Liver (tissue), 9 donors: ENCODE data around the gene OLFML1. TPM values are rescaled to one million over a fixed set of nuclear protein-coding genes. Genes with fewer than 3 reads are reported as not detected.

Experiments
- DNase-seq: peaks from one replicate; pipeline ENCODE4 v3.0.0-alpha.2; 2017; ENCODE audit warnings: low spot score
- H3K27ac ChIP-seq, 2 donors: one replicate each; pipeline ENCODE4 v1.7.0; 2013; ENCODE audit warnings: inconsistent platforms in 2 of 2, low read length in 2 of 2, control low read depth in 1 of 2, low read depth in 1 of 2, mild to moderate bottlenecking in 1 of 2
- H3K27me3 ChIP-seq, 4 donors: one replicate each; pipeline versions ENCODE4 v1.6.1 to v1.7.0; 2013; ENCODE audit warnings: low read length in 3 of 4, inconsistent platforms in 1 of 4, mild to moderate bottlenecking in 1 of 4, moderate library complexity in 1 of 4; ENCODE audit not compliant: control insufficient read depth in 4 of 4, insufficient read depth in 4 of 4
- H3K36me3 ChIP-seq, 4 donors: one replicate each; pipeline versions ENCODE4 v1.6.1 to v1.7.0; 2013; ENCODE audit warnings: low read length in 3 of 4, mild to moderate bottlenecking in 3 of 4, low read depth in 1 of 4, moderate library complexity in 1 of 4; ENCODE audit not compliant: control insufficient read depth in 4 of 4, insufficient read depth in 3 of 4
- H3K4me1 ChIP-seq, 4 donors: one replicate each; pipeline versions ENCODE4 v1.6.1 to v1.7.0; 2013; ENCODE audit warnings: low read length in 3 of 4, mild to moderate bottlenecking in 3 of 4, moderate library complexity in 1 of 4; ENCODE audit not compliant: control insufficient read depth in 4 of 4, insufficient read depth in 4 of 4
- H3K4me3 ChIP-seq, 3 donors: one replicate each; pipeline versions ENCODE4 v1.6.1 to v1.7.0; 2013; ENCODE audit warnings: low read length in 3 of 3, control low read depth in 1 of 3, low read depth in 1 of 3, mild to moderate bottlenecking in 1 of 3
- H3K9ac ChIP-seq, 2 donors: one replicate each; pipeline ENCODE4 v1.7.0; 2013; ENCODE audit warnings: low read length in 2 of 2, mild to moderate bottlenecking in 2 of 2, moderate library complexity in 2 of 2, control low read depth in 1 of 2, low read depth in 1 of 2
- H3K9me3 ChIP-seq, 4 donors: one replicate each; pipeline versions ENCODE4 v1.6.1 to v1.7.0; 2013; ENCODE audit warnings: low read length in 3 of 4; ENCODE audit not compliant: control insufficient read depth in 4 of 4
- ATF3 ChIP-seq: IDR thresholded peaks from 2 replicates; pipeline ENCODE4 v1.6.1; 2016; ENCODE audit warnings: antibody characterized with exemption
- CTCF ChIP-seq: fragments of 150-350 bp; IDR thresholded peaks from 2 replicates; pipeline ENCODE4 v1.5.1; 2017; ENCODE audit warnings: improper control_type of control experiment, low read depth, low read length; ENCODE audit not compliant: missing input control
- EGR1 ChIP-seq, 2 donors: IDR thresholded peaks; 2 replicates each; pipeline ENCODE4 v1.6.1; 2016 to 2018; ENCODE audit warnings: antibody characterized with exemption in 2 of 2, low read depth in 2 of 2
- FOXA1 ChIP-seq: IDR thresholded peaks from 2 replicates; pipeline ENCODE4 v1.6.1; 2016; ENCODE audit warnings: antibody characterized with exemption
- FOXA2 ChIP-seq: IDR thresholded peaks from 2 replicates; pipeline ENCODE4 v1.6.1; 2016; ENCODE audit warnings: antibody characterized with exemption
- GABPA ChIP-seq, 2 donors: IDR thresholded peaks in 1 of 2; conservative IDR thresholded peaks in 1 of 2; 2 replicates each; pipeline ENCODE4 v1.6.1; 2016; ENCODE audit warnings: antibody characterized with exemption in 2 of 2, mild to moderate bottlenecking in 1 of 2, moderate library complexity in 1 of 2
- HNF4A ChIP-seq, 2 donors: conservative IDR thresholded peaks; 2 replicates each; pipeline ENCODE4 v1.6.1; 2016; ENCODE audit warnings: antibody characterized with exemption in 2 of 2, mild to moderate bottlenecking in 2 of 2
- HNF4G ChIP-seq: IDR thresholded peaks from 2 replicates; pipeline ENCODE4 v1.6.1; 2016; ENCODE audit warnings: antibody characterized with exemption
- NR2F2 ChIP-seq: IDR thresholded peaks from 2 replicates; pipeline ENCODE4 v1.6.1; 2016; ENCODE audit warnings: antibody characterized with exemption
- RAD21 ChIP-seq, 2 donors: IDR thresholded peaks; 2 replicates each; pipeline ENCODE4 v1.6.1; 2016; ENCODE audit warnings: antibody characterized with exemption in 2 of 2, mild to moderate bottlenecking in 2 of 2
- RXRA ChIP-seq, 2 donors: IDR thresholded peaks; 2 replicates each; pipeline ENCODE4 v1.6.1; 2017 to 2018; ENCODE audit warnings: antibody characterized with exemption in 2 of 2, mild to moderate bottlenecking in 1 of 2
- SP1 ChIP-seq: IDR thresholded peaks from 2 replicates; pipeline ENCODE4 v1.6.1; 2018; ENCODE audit warnings: antibody characterized with exemption, mild to moderate bottlenecking
- TAF1 ChIP-seq: conservative IDR thresholded peaks from 2 replicates; pipeline ENCODE4 v1.6.1; 2016; ENCODE audit warnings: antibody characterized with exemption, mild to moderate bottlenecking
- YY1 ChIP-seq: IDR thresholded peaks from 2 replicates; pipeline ENCODE4 v1.6.1; 2016; ENCODE audit warnings: antibody characterized with exemption, mild to moderate bottlenecking
- WGBS: extraction: QIAGEN DNeasy Blood & Tissue Kit; methylation state at CpG from one replicate; pipeline ENCODE4 v1.1.7; 2013; 5-methylcytosine and 5-hydroxymethylcytosine counted together
- polyA plus RNA-seq, 2 donors: library from polyadenylated mRNA; stranded (reverse) in 1 of 2; unstranded in 1 of 2; fragments of 200-250 nt in 1 of 2; fragments of >200 nt in 1 of 2; fragmentation: Nextera tagmentation in 1 of 2; extraction: Ambion mirVana in 1 of 2; gene quantifications; one replicate each; pipeline versions ENCODE4 v1.2.1 to v1.2.3, GENCODE V29; 2013 to 2015
- total RNA-seq, 2 donors: library from RNA; depleted of rRNA; stranded (reverse); fragments of >200 nt; gene quantifications; one replicate each; pipeline ENCODE4 v1.2.3, GENCODE V29; 2014
- TF ChIP-seq, protein P1 (sequence below): IDR thresholded peaks from 2 replicates; pipeline ENCODE4 v1.6.1; 2016; ENCODE audit warnings: antibody characterized with exemption
- donor health status: healthy.
- donor health status: healthy.
- donor health status: healthy.
- donor health status: healthy.
- donor health status: healthy.

Gene OLFML1
- total and polyA plus RNA-seq, 4 donors, result 2.8 to 4.2 (median 2.9) TPM

DNA sequence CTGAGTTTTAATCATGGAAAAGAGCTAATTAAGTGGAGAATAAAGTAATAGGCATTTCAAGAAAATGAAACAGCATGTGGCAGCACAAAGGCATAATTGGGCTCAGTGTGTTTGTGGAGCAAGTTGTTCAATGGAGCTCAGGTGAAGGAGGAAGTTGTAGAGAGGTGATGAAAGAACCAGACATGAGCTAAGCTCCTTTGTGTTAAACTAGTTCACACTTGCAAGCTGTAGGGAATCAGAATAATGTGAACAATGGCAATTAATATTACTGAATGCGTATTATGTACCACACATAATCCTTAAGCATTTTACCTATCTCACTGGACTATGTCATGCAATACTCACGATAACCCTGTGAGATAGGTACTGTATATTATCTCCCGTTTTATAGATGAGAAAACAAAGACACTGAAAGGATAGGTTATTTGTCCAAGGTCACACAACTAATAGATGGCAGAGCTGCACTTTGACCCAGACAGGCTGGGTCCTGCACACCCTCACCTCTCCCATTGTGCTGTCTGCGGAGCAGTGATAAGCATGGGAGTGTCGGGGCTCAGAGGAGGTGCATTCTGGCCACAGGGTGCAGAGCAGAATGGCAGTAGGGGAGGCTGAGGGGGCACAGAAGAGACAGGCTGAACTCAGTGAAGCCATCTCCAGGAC is 8.9 kb downstream of the OLFML1 start:
- DNase-seq, result no peak
- Histone ChIP-seq H3K27ac (no peak overlapping the region), H3K4me3 (no peak overlapping the region), H3K9ac (no peak overlapping the region), H3K27me3 (no peaks in the 10 kb centered on the region), H3K9me3 (no peaks in the 10 kb centered on the region), H3K36me3 (peaks cover 0 to 4% (median 0%) of the 10 kb centered on the region in 4 donors), H3K4me1 (no peaks in the 10 kb centered on the region)
- 70% methylated on average over 5 of the region's 5 CpGs for WGBS
- no peak for TF ChIP-seq TAF1
- peak; percentile 24 to 27 for TF ChIP-seq HNF4A (conservative IDR thresholded peaks at IDR 0.05)

GRCh38 chr11:7495882-7496551 is 10.7 kb downstream of the OLFML1 start:
- Histone ChIP-seq H3K4me1 (no peaks in the 10 kb centered on the region), H3K9me3 (no peaks in the 10 kb centered on the region), H3K9ac (no peak overlapping the region), H3K4me3 (no peak overlapping the region), H3K27me3 (no peaks in the 10 kb centered on the region), H3K36me3 (peaks cover 0 to 2% (median 0%) of the 10 kb centered on the region in 4 donors), H3K27ac (no peak overlapping the region)
- no peak for TF ChIP-seq HNF4G
- peak in 1 of 2 donors; percentile 10 for TF ChIP-seq RXRA (IDR thresholded peaks at IDR 0.05)
- 85% methylated on average over 4 of the region's 4 CpGs for WGBS
- no peak for DNase-seq

GRCh38 chr11:7498193-7498592 is 12.9 kb downstream of the OLFML1 start:
- H3K27me3 ChIP-seq, result no peaks in the 10 kb centered on the region
- WGBS, result 79% methylated on average over 4 of the region's 4 CpGs
- no peak for DNase-seq
- no peak for TF ChIP-seq FOXA1
- no peak for TF ChIP-seq HNF4A (conservative IDR thresholded peaks at IDR 0.05)
- TF ChIP-seq FOXA2, result no peak
- no peak for TF ChIP-seq CTCF
- TF ChIP-seq HNF4G, result no peak
- no peak for TF ChIP-seq YY1
- no peak for TF ChIP-seq TAF1
- no peak for TF ChIP-seq RAD21 (IDR thresholded peaks at IDR 0.05)
- TF ChIP-seq, protein P1, sequence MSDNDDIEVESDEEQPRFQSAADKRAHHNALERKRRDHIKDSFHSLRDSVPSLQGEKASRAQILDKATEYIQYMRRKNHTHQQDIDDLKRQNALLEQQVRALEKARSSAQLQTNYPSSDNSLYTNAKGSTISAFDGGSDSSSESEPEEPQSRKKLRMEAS, result no peak
- H3K4me3 ChIP-seq, result no peak overlapping the region
- no peak overlapping the region for H3K9ac ChIP-seq
- no peak overlapping the region for H3K27ac ChIP-seq
- H3K9me3 ChIP-seq, result no peaks in the 10 kb centered on the region
- no peaks in the 10 kb centered on the region for H3K4me1 ChIP-seq
- H3K36me3 ChIP-seq, result peaks cover 0 to 2% (median 0%) of the 10 kb centered on the region in 4 donors

GRCh38 chr11:7499081-7499480 is 13.8 kb downstream of the OLFML1 start:
- H3K4me1 ChIP-seq, result no peaks in the 10 kb centered on the region
- TF ChIP-seq RXRA (IDR thresholded peaks at IDR 0.05) (no peak), SP1 (no peak), RAD21 (IDR thresholded peaks at IDR 0.05) (no peak), YY1 (no peak), CTCF (no peak), TAF1 (no peak), GABPA (IDR thresholded peaks at IDR 0.05 in 1 of 2, conservative IDR thresholded peaks at IDR 0.05 in 1 of 2) (no peak), NR2F2 (no peak), HNF4G (no peak), FOXA1 (no peak), ATF3 (no peak), EGR1 (IDR thresholded peaks at IDR 0.05; ENCODE audit: low read depth in 2 of 2) (no peak), FOXA2 (no peak), HNF4A (conservative IDR thresholded peaks at IDR 0.05) (no peak)

More at GRCh38 chr11:7499081-7499480, 13.8 kb downstream of the OLFML1 start:
- Histone ChIP-seq H3K27me3 (no peaks in the 10 kb centered on the region), H3K9ac (no peak overlapping the region), H3K27ac (no peak overlapping the region), H3K36me3 (peaks cover 0 to 2% (median 0%) of the 10 kb centered on the region in 4 donors), H3K4me3 (no peak overlapping the region), H3K9me3 (no peaks in the 10 kb centered on the region)
- DNase-seq, result no peak
- WGBS, result 93% methylated on average over 1 of the region's 1 CpG
